Measurements from ENCODE around the gene UIMC1. TPM values are rescaled to one million over a fixed set of nuclear protein-coding genes. Genes with fewer than 3 reads are reported as not detected.
"Not testable (repeated sequence)": the region's sequence is repeated elsewhere in the genome, so short reads cannot be mapped to it uniquely, and the experiment has no call there.

The UIMC1 gene
- total RNA-seq (37.9 TPM), polyA plus RNA-seq (ENCODE audit: insufficient read depth, low read depth, low replicate concordance) (16.2 TPM)
- long read RNA-seq, donor 1, partial matches to known transcripts = 0 of 1 reads
- long read RNA-seq, donor 1, other reads (novel, unspliced or antisense) = 0 of 1 reads
- long read RNA-seq, donor 2, partial matches to known transcripts = 0 of 1 reads
- long read RNA-seq, donor 2, other reads (novel, unspliced or antisense) = 0 of 1 reads
- long read RNA-seq, donor 3, partial matches to known transcripts = 0 of 2 reads
- long read RNA-seq, donor 3, other reads (novel, unspliced or antisense) = 0 of 2 reads
- long read RNA-seq, donor 4 = 0 reads
- long read RNA-seq, donor 5 = 0 reads
- long read RNA-seq, donor 6, partial matches to known transcripts = 0 of 2 reads
- long read RNA-seq, donor 6, other reads (novel, unspliced or antisense) = 0 of 2 reads
- long read RNA-seq, donor 7, transcript UIMC1-212 (15 exons, 2,502 nt) = major isoform, 8 of 22 reads
- long read RNA-seq, donor 7, partial matches to known transcripts = 2 of 22 reads
- long read RNA-seq, donor 7, other reads (novel, unspliced or antisense) = 12 of 22 reads
- long read RNA-seq, donor 8, partial matches to known transcripts = 0 of 1 reads
- long read RNA-seq, donor 8, other reads (novel, unspliced or antisense) = 0 of 1 reads
- long read RNA-seq, donor 9 = 0 reads
- long read RNA-seq, donor 10 = 0 reads

- intact Hi-C loops (cut with DNase I) = no loop called here
- Histone ChIP-seq H3K4me3 (ENCODE audit: low read length in 3 of 3) (peak within 1 kb of the TSS; percentile 81 to 92 (median 87)), H3K9me3 (ENCODE audit: control insufficient read depth in 2 of 3, insufficient read depth in 1 of 3, low read length in 3 of 3) (no peaks in the 10 kb centered on the region), H3K27ac (ENCODE audit: low read depth in 2 of 2, low read length in 2 of 2) (peak within 1 kb of the TSS; percentile 91 to 96), H3K9ac (ENCODE audit: low read length in 3 of 3) (peak within 1 kb of the TSS; percentile 60 to 77 (median 77)), H3K27me3 (ENCODE audit: control insufficient read depth, insufficient read depth, low read length) (no peaks in the 10 kb centered on the region), H3K4me1 (ENCODE audit: control insufficient read depth in 2 of 3, insufficient read depth in 2 of 3, low read depth in 1 of 3, low read length in 3 of 3) (peaks cover 0 to 13% (median 4%) of the 10 kb centered on the region in 3 donors), H3K36me3 (ENCODE audit: control insufficient read depth in 2 of 3, insufficient read depth in 3 of 3, low read length in 3 of 3) (no peaks in the 10 kb centered on the region)
- TF ChIP-seq, protein P1, sequence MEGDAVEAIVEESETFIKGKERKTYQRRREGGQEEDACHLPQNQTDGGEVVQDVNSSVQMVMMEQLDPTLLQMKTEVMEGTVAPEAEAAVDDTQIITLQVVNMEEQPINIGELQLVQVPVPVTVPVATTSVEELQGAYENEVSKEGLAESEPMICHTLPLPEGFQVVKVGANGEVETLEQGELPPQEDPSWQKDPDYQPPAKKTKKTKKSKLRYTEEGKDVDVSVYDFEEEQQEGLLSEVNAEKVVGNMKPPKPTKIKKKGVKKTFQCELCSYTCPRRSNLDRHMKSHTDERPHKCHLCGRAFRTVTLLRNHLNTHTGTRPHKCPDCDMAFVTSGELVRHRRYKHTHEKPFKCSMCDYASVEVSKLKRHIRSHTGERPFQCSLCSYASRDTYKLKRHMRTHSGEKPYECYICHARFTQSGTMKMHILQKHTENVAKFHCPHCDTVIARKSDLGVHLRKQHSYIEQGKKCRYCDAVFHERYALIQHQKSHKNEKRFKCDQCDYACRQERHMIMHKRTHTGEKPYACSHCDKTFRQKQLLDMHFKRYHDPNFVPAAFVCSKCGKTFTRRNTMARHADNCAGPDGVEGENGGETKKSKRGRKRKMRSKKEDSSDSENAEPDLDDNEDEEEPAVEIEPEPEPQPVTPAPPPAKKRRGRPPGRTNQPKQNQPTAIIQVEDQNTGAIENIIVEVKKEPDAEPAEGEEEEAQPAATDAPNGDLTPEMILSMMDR (IDR thresholded peaks at IDR 0.05; ENCODE audit: borderline replicate concordance, extremely low read depth, insufficient read depth) = peak; percentile 12
- FAIRE-seq (no peak), DNase-seq (peak; percentile 96 to 98 (median 97))
Measured at GRCh38 chr5:177006265-177006972, at the start of gene UIMC1. Gene UIMC1 (minus strand): TSS chr5:177006779. CDS start chr5:176982615, 24,164 bp downstream.

DNA sequence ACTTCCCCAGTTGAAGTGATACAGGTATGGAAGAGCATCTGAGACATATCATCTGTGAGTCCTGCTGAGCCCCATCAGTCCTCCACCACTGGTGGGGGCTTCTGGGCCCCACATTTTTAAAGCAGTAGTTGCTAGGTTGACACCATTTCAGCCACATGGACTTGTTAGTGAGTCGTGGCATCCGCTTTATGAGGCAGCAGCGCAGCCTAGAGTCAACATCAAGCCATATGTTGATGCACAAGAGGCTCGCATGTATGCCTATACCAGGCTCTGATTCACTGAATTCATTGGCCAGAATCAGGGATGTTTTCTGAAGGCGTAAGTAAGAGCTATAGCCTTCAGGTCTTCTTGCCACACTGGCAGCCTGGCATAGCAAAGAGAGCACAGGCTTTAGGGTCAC, 42.7 kb upstream of the UIMC1 start:
- Histone ChIP-seq H3K9ac (ENCODE audit: low read length in 3 of 3) (no peak overlapping the region), H3K36me3 (ENCODE audit: control insufficient read depth in 2 of 3, insufficient read depth in 3 of 3, low read length in 3 of 3) (peaks cover 2 to 12% (median 11%) of the 10 kb centered on the region in 3 donors), H3K4me3 (ENCODE audit: low read length in 3 of 3) (no peak overlapping the region), H3K4me1 (ENCODE audit: control insufficient read depth in 2 of 3, insufficient read depth in 2 of 3, low read depth in 1 of 3, low read length in 3 of 3) (no peaks in the 10 kb centered on the region), H3K9me3 (ENCODE audit: control insufficient read depth in 2 of 3, insufficient read depth in 1 of 3, low read length in 3 of 3) (no peaks in the 10 kb centered on the region), H3K27ac (ENCODE audit: low read depth in 2 of 2, low read length in 2 of 2) (no peak overlapping the region), H3K27me3 (ENCODE audit: control insufficient read depth, insufficient read depth, low read length) (no peaks in the 10 kb centered on the region)
- FAIRE-seq (no peak), DNase-seq (no peak)
- intact Hi-C loops (cut with DNase I) = no loop called here
- TF ChIP-seq, protein P1 (IDR thresholded peaks at IDR 0.05; ENCODE audit: borderline replicate concordance, extremely low read depth, insufficient read depth) = no peak

GRCh38 chr5:177048531-177048930, 42.0 kb upstream of the UIMC1 start:
- H3K9me3 ChIP-seq (ENCODE audit: control insufficient read depth in 2 of 3, insufficient read depth in 1 of 3, low read length in 3 of 3); H3K4me1 ChIP-seq (ENCODE audit: control insufficient read depth in 2 of 3, insufficient read depth in 2 of 3, low read depth in 1 of 3, low read length in 3 of 3); H3K27me3 ChIP-seq (ENCODE audit: control insufficient read depth, insufficient read depth, low read length); intact Hi-C loops (cut with DNase I); H3K27ac ChIP-seq (ENCODE audit: low read depth in 2 of 2, low read length in 2 of 2); FAIRE-seq; DNase-seq; H3K4me3 ChIP-seq (ENCODE audit: low read length in 3 of 3); H3K9ac ChIP-seq (ENCODE audit: low read length in 3 of 3): not testable (repeated sequence)
- H3K36me3 ChIP-seq (ENCODE audit: control insufficient read depth in 2 of 3, insufficient read depth in 3 of 3, low read length in 3 of 3) = peaks cover 2 to 11% (median 10%) of the 10 kb centered on the region in 3 donors
